GM20431 (cell line): Measurements from ENCODE around the gene APBA1.

Experiments used
- in situ Hi-C: fragments of 300-500 bp; cut with MseI, MboI; formaldehyde crosslinking; loops from one replicate; pipeline ENCODE4 v1.15.0; 2020; ENCODE audit warnings: low sequenced_read_pairs; ENCODE audit not compliant: unreplicated experiment

The APBA1 gene

DNA sequence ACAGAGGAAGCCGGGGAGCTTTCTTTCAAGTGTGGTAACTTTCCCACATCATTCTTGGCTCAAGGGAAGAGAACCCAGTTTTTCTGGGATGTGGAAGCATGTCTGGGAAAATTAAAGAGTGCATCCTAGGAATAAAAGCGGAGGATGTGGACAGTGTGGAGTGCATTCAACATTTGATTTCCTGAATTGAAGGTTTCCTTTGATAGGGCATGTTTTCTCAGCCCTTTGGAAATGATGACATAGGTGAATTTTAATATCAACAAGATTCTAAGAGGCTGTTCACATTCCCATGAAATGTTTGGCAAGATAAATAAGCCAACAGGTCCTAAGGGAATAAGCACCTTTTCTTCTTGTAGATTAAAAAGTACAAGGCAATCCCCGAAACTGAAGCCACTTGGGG is 283.6 kb downstream of the APBA1 start:
- in situ Hi-C loops, result no loop called here

DNA sequence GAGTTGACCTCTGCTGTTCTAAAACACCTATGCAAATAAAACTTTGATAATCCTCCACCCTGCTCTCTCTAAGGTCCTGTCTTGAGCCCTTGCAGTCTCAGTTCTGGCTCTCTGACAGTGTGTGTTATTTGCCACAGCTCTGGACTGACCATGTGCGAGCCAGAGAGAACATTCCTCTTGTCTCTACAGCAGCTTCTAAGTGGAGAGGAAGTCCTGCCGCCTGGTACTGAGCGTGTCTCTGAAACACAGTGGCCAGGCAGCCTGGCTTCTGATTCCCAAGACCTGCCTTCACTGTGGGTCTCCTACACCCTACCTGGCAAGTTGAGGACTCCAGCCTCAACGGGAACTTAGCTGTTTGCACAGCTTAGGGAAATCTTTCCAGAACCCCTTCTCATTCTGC is 285.5 kb downstream of the APBA1 start:
- in situ Hi-C loops, result no loop called here

DNA sequence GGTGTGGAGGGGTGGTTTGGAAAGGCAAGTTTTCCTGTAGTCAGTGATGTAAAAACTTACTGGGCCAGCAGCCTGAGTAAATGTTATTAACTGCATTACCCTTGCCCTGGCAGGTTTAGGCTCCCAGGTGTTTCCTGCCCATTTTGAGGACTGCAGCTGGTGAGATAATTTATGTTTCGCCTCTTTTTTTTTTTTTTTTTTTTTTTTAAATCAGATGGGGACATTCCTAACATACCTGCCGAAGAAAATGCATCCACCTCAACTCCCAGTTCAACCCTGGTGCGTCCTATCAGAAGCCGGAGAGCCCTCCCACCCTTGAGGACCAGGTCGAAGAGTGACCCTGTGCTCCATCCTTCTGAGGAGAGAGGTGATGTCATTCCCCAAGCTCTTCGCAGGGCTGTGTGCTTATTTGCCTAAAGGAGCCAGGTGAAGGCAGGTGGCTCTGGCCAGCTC is 286.6 kb downstream of the APBA1 start:
- in situ Hi-C loops, result no loop called here

DNA sequence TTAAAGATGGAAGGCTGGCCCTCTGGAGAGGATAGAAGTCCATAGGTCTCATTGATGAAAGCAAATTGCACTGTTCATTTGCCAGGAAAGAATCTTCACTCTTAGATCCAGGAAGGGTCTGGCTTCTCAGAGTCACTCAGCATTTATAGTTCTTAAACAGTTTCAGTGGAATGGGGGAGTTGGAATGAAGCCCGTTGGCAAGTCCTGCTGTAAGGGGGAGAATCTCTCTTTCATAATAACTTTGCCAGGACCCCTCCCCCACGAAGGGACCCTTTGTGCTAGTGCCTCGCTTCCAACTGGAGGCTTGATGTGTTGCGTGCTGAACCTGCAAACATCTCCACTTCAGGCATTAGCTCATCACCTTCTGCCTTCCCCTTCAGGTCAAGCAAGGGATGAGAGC is 290.0 kb downstream of the APBA1 start:
- in situ Hi-C loops, result no loop called here

DNA sequence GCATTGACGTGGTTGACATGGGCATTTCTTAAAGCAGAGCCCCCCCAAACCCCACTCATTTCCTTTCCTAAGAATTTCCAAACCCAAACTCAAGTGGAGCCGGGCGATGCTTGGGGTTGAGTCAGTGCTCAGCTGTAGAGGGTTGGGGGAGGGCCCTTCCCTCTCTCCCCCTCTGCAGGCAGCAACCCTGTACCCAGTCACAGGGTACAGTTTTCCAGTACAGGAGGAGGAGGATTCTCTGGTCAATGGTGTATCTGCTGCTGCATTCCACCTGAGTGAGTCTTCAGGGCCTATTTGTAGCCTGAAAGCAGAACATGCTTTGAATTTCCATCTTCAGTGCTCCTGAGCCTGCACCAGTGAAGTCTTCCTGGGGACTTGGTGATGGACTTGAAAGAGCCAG is 291.4 kb downstream of the APBA1 start:
- in situ Hi-C loops, result no loop called here

DNA sequence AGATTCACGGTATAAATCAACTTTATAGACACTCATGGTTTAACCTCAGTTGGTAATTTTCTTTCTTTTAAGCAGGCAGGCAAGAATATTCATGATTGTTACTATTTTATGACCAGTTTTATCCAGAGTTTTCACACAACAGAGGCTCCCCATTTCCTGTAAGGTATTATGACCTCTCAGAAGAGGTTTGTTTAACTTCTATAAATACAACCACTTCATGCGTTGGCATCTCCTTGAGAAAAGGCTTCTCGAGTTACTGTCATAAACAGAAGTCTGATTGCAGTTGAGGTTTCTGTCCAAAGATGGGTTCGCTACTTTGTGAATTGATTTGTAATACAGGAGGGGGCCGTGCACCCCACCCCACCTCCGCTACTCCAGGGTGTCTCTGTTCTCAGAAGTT is 291.9 kb downstream of the APBA1 start:
- in situ Hi-C loops, result no loop called here

DNA sequence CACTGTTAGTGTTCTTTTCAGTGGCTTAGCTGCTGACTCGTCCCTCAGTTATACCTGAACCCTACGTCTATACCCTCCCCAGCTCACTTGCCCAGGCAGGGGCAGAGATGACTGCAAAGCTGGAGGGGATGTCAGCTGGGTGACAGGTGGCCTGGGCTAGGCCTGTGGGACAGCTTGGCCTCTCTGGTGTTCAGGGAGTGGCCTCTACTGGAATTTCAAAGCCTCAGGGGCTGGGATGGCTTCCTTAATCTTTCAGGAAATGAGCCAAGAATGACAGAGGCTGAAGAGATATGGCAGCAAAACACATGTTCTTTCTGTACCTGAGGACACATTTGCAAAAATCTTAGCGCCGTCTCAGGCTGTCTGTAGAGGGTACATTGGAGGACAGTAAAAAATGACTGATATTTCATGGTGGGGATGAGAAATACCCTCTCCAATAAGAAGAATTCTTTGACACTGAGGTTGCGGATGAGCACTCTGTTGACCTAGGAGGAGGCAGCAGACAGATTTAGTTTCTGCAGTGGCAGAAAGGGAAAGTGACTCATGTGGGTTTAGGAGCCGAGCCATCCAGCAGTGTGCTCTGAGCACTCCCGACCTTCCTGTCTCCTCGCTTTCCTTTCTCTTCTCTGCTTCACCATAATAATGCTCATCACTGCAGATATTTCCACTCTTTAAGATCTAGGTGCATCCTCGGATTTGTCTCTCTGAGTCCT is 292.7 kb downstream of the APBA1 start:
- in situ Hi-C loops, result no loop called here

DNA sequence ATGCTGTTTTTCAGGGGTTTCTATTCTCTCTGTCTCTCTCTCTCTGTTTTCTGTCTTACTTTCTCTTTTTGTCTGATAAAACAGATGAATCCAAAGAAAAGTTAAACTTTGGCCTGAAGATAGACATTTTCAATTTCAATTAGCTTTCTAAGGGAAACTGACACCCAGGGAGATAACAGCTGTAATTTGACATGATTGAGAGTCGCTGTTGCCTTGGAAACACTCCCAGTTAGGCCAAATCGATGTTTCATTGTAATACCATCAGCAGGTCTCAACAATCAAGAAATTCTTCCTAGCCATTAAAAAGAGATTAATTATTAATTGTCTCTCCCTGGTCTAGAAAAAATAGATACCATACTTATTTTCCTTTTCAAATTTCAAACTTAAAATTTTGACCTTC is 294.2 kb downstream of the APBA1 start:
- in situ Hi-C loops, result no loop called here
